ENCODE data around the gene C17orf107.

The C17orf107 gene

GRCh38 chr17:4879601-4880000 is 19.7 kb upstream of the C17orf107 start:
- no peak for DNase-seq

DNA sequence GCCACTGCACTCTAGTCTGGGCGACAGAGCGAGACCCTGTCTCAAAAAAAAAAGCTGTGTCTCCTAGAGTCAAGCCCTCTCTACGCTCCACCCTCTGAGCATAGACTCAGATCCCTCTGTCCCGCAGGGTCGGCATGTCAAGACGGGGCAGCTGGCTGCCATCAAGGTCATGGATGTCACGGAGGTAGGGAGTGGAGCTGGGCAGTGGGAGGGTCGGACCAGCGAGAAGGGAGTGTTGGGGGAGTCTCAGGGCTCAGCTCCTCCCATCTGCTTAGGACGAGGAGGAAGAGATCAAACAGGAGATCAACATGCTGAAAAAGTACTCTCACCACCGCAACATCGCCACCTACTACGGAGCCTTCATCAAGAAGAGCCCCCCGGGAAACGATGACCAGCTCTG is 18.5 kb upstream of the C17orf107 start:
- DNase-seq, result no peak

- no peak for DNase-seq
These were observed 17.4 kb upstream of the C17orf107 start for GRCh38 chr17:4881761-4882555.

DNA sequence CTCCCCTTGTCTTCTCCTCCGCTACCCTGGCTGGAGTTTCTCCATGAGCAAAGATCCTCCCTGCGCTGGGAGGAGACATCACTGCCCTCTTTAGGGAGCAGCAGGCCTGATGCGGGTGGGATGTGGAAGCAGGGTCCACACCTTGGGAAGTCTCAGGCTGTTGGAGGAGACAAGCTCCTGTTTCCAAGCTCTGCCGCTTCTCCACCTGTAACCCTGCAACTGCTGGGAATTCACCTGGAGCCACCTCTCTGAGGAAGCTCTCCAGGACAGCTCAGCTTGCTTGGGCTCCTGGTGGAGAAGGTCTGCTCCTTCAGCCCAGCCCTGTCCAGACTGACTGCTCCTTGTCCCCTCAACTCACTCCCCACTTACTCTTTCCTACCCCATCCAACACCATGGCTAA is 14.8 kb upstream of the C17orf107 start:
- no peak for DNase-seq

DNA sequence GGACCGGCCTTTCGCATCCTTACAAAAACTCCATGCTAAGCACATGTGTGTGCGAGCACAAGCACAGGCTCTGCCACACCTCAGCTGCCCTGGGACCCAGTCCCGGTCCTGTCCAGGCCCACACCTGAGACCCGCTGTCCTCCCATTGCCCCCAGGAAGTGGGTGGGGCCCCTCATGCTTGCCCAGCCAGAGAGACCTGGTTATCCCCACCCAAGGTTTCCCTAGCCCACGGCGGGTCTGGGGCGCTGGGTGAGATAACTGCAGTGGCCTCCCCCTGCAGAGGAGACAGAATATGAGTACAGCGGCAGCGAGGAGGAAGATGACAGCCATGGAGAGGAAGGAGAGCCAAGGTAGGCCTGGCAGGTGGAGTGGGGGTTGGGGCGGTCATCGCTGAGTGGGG is 12.5 kb upstream of the C17orf107 start:
- DNase-seq, result no peak

DNA sequence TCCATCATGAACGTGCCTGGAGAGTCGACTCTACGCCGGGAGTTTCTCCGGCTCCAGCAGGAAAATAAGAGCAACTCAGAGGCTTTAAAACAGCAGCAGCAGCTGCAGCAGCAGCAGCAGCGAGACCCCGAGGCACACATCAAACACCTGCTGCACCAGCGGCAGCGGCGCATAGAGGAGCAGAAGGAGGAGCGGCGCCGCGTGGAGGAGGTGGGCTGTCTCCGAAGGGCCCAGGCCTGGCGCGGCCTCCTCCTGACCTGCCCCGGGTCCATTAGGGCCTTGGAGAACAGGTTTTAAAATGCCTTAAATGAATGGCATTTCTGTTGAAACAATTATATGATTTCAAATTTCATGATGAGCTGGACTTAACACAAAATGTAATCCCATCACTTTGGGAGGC is 11.8 kb upstream of the C17orf107 start:
- no peak for DNase-seq

- DNase-seq, result no peak
These were observed 7.6 kb upstream of the C17orf107 start for GRCh38 chr17:4891411-4892410.

GRCh38 chr17:4892499-4893221 is 6.7 kb upstream of the C17orf107 start:
- no peak for DNase-seq

- no peak for DNase-seq
These were observed 6.1 kb upstream of the C17orf107 start for GRCh38 chr17:4893272-4893671.

GRCh38 chr17:4893721-4894560 is 5.4 kb upstream of the C17orf107 start:
- no peak for DNase-seq

GRCh38 chr17:4895121-4895520 is 4.2 kb upstream of the C17orf107 start:
- no peak for DNase-seq

DNA sequence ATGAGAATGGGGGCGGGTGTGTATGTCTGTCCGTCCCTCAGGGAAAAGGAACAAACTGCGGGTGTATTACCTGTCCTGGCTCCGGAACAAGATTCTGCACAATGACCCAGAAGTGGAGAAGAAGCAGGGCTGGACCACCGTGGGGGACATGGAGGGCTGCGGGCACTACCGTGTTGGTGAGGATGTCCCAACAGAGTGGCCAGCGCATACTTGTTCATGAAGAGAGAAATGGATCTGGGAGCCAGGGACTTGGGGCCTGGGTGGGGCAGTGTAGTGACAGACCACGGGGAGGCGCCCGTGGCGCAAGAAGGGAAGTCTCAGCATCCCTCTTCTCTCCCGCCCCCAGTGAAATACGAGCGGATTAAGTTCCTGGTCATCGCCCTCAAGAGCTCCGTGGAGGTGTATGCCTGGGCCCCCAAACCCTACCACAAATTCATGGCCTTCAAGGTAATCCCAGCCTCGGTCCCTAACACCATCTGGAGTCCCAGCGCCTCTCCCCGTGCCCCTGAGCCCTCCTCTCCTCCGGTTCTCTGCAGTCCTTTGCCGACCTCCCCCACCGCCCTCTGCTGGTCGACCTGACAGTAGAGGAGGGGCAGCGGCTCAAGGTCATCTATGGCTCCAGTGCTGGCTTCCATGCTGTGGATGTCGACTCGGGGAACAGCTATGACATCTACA is 3.5 kb upstream of the C17orf107 start:
- no peak for DNase-seq

GRCh38 chr17:4896332-4897197 is 2.8 kb upstream of the C17orf107 start:
- no peak for DNase-seq

GRCh38 chr17:4897198-4897687 is 2.1 kb upstream of the C17orf107 start:
- DNase-seq, result no peak

DNA sequence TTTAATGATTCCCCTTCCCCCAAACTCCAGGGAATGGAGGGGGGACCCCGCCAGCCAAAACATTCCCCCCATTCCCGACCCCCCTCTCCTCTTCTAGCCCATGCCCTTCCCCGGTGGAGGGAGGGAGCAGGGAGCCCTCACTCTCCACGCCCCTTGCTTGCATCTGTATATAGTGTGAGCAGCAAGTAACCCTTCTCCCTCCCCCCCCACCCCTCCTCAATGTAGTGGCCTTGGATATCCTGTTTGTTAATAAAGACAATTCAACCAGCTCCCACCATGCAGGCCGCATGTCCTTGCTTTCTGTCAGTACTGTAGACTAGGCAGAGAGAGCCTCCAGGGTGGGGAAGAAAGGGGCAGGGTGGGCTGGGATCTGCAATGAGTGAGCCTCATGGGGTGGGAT is 1.6 kb upstream of the C17orf107 start:
- DNase-seq, result no peak

DNA sequence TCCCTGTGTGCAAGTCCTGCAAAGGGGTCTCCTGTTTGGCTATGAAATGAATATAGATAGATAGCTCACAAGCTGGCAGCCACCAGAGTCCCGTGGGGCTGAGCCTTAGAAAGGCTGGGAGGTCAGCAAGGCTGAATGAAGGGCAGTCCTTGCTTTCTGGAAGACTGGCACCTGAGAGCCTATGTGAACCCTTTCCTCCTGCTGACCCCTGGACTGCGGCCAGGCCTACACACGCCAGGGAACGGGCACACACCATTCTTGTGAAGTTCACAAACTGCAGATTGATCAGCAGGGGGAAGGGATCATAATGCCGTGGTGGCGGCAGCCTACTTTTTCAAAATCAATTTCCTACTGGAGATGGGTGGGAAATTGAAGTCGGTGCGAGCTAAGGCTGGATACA is 985 bp upstream of the C17orf107 start:
- DNase-seq, result no peak

- DNase-seq, result no peak
These were observed 409 bp upstream of the C17orf107 start for GRCh38 chr17:4898927-4899326.

GRCh38 chr17:4900231-4901107 is 1.1 kb downstream of the C17orf107 start:
- no peak for DNase-seq

DNA sequence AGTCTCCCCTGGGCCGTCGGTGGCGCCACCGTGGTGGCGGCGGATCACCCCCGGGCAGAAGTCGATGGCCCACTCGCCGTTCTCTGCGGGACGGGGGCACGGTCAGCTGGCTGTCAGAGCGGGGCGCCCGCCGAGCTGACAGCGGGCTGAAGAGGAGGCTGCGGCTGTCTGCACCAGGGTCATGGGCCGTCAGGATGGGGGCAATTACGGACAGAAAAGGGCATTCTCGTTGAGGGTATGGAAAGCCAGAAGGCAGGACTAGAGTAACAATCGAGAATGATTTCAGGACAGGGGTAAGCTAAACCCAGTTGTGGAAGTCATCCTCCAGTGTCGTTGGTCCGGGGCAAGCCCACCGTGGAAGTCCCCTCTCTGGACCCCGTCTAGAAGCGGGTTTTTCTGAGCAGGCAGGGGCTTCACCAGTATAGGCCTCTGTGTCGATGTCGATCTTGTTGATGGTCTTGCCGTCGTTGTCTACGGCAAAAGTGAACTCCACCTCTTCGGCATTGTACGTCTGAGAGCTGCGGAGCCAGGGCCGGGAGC is 1.8 kb downstream of the C17orf107 start:
- no peak for DNase-seq

All from KG1 (cell line).